H1 (cell line): ENCODE results near the gene FRMD4A. TPM values are rescaled to one million over a fixed set of nuclear protein-coding genes. Genes with fewer than 3 reads are reported as not detected.

Experiments used
- CTCF ChIP-seq, 3 experiments: IDR thresholded peaks; 1 replicate in 2 of 3; 2 replicates in 1 of 3; pipeline versions ENCODE4 v1.5.1 to v1.6.1; 2011; ENCODE audit warnings: low read length in 3 of 3, mild to moderate bottlenecking in 3 of 3, inconsistent platforms in 2 of 3, low read depth in 1 of 3, moderate library complexity in 1 of 3; ENCODE audit not compliant: insufficient read depth in 1 of 3; ENCODE audit errors: control extremely low read depth in 1 of 3
- POU5F1 ChIP-seq: IDR thresholded peaks from 2 replicates; pipeline ENCODE4 v1.6.1; 2011; ENCODE audit warnings: low read depth, mild to moderate bottlenecking, low read length, moderate library complexity
- RFX5 ChIP-seq: IDR thresholded peaks from 2 replicates; pipeline ENCODE4 v1.6.1; 2011; ENCODE audit warnings: low read depth, low read length, improper control_type of control experiment, borderline replicate concordance
- SIN3A ChIP-seq, 2 experiments: IDR thresholded peaks in 1 of 2; conservative IDR thresholded peaks in 1 of 2; 2 replicates each; pipeline ENCODE4 v1.6.1; 2011 to 2012; ENCODE audit warnings: low read length in 2 of 2, improper control_type of control experiment in 1 of 2, low read depth in 1 of 2, mild to moderate bottlenecking in 1 of 2
- TBP ChIP-seq: IDR thresholded peaks from 2 replicates; pipeline ENCODE4 v1.6.1; 2011; ENCODE audit warnings: low read depth, low read length, improper control_type of control experiment
- polyA plus RNA-seq, 7 experiments: library from polyadenylated mRNA; depleted of rRNA in 3 of 7; stranded (reverse) in 5 of 7; unstranded in 2 of 7; fragments of >200 nt in 5 of 7; fragments of 200-250 nt in 2 of 7; gene quantifications; 1 replicate in 5 of 7; 2 replicates in 1 of 7; 4 replicates in 1 of 7; pipeline versions ENCODE4 v1.2.1 to v1.2.3, GENCODE V29; 2011 to 2013; ENCODE audit warnings: missing spikeins in 2 of 7, mixed read lengths in 2 of 7
- total RNA-seq: library from RNA; stranded (reverse); fragmentation: NEBNext Ultra II Directional; extraction: Animal tissue kit (Norgen Biotek cat#: 25700); gene quantifications from 2 replicates; pipeline ENCODE4 v1.2.1, GENCODE V29; 2021
- TF ChIP-seq, protein P1 (sequence below): IDR thresholded peaks from 2 replicates; pipeline ENCODE4 v1.6.1; 2011; ENCODE audit warnings: low read depth, mild to moderate bottlenecking, low read length; ENCODE audit not compliant: insufficient read depth
- TF ChIP-seq, protein P2 (sequence below): IDR thresholded peaks from 2 replicates; pipeline ENCODE4 v1.6.1; 2012; ENCODE audit warnings: inconsistent platforms

The FRMD4A gene
- total and polyA plus RNA-seq, 2 of the 8 experiments (the other 6 are each of a cell fraction or from before 2014, with no cell fraction given), result 38.6 to 39.6 TPM

- no peak for TF ChIP-seq CTCF (IDR thresholded peaks at IDR 0.05; ENCODE audit: control extremely low read depth in 1 of 3, insufficient read depth in 1 of 3, low read depth in 1 of 3, low read length in 3 of 3)
- no peak for TF ChIP-seq SIN3A (conservative IDR thresholded peaks at IDR 0.05 in 1 of 2, IDR thresholded peaks at IDR 0.05 in 1 of 2; ENCODE audit: low read depth in 1 of 2, low read length in 2 of 2)
- TF ChIP-seq TBP, result no peak
- no peak for TF ChIP-seq POU5F1
- TF ChIP-seq, protein P1, sequence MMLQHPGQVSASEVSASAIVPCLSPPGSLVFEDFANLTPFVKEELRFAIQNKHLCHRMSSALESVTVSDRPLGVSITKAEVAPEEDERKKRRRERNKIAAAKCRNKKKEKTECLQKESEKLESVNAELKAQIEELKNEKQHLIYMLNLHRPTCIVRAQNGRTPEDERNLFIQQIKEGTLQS, result no peak
- TF ChIP-seq, protein P2, sequence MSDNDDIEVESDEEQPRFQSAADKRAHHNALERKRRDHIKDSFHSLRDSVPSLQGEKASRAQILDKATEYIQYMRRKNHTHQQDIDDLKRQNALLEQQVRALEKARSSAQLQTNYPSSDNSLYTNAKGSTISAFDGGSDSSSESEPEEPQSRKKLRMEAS, result no peak
- TF ChIP-seq RFX5, result no peak
Measured at GRCh38 chr10:13693783-13694700, 636.7 kb downstream of the FRMD4A start (continued).
